Karpas-422 (cell line): Measurements from ENCODE around the gene NRG3. TPM values are rescaled to one million over a fixed set of nuclear protein-coding genes. Genes with fewer than 3 reads are reported as not detected.
A peak's percentile ranks its signal among the peaks of the same experiment; 100 is the strongest.

ENCODE experiments used
- DNase-seq: peaks from one replicate; pipeline ENCODE4 v3.0.0-alpha.2; 2015
- H2AFZ ChIP-seq: fragments of 200-600 bp; sonication (generic); 2 replicates; pipeline ENCODE4 v1.6.1; 2014; ENCODE audit warnings: antibody characterized with exemption, low read length, mixed read lengths
- H3K27ac ChIP-seq: fragments of 200-600 bp; sonication (generic); 2 replicates; pipeline ENCODE4 v1.5.1; 2014; ENCODE audit warnings: mild to moderate bottlenecking, low read length, moderate library complexity
- H3K27me3 ChIP-seq: fragments of 200-600 bp; sonication (generic); 2 replicates; pipeline ENCODE4 v1.6.1; 2014; ENCODE audit warnings: low read length, mixed read lengths
- H3K36me3 ChIP-seq: fragments of 200-600 bp; sonication (generic); 2 replicates; pipeline ENCODE4 v1.6.1; 2014; ENCODE audit warnings: low read length, mixed read lengths; ENCODE audit not compliant: insufficient read depth
- H3K4me1 ChIP-seq: fragments of 200-600 bp; sonication (generic); 2 replicates; pipeline ENCODE4 v1.6.1; 2014; ENCODE audit warnings: mild to moderate bottlenecking, low read length, mixed read lengths
- H3K4me2 ChIP-seq: fragments of 200-600 bp; sonication (generic); 2 replicates; pipeline ENCODE4 v1.6.1; 2014; ENCODE audit warnings: low read length, low read depth, mild to moderate bottlenecking; ENCODE audit not compliant: poor library complexity, severe bottlenecking
- H3K4me3 ChIP-seq: fragments of 200-600 bp; sonication (generic); 2 replicates; pipeline ENCODE4 v1.5.1; 2014; ENCODE audit warnings: mild to moderate bottlenecking, antibody characterized with exemption, low read length, mixed read lengths
- H3K79me2 ChIP-seq: fragments of 200-600 bp; sonication (generic); 2 replicates; pipeline ENCODE4 v1.6.1; 2014; ENCODE audit warnings: mild to moderate bottlenecking, low read length, mixed read lengths
- H3K9ac ChIP-seq: fragments of 200-600 bp; sonication (generic); 2 replicates; pipeline ENCODE4 v1.6.0; 2014; ENCODE audit warnings: low read length
- H3K9me2 ChIP-seq: fragments of 200-600 bp; sonication (generic), shearing (Covaris generic); replicated peaks from 2 replicates; pipeline ENCODE4 v1.6.0; 2014; ENCODE audit warnings: mild to moderate bottlenecking, low read length, moderate library complexity; ENCODE audit not compliant: insufficient read depth
- H3K9me3 ChIP-seq: fragments of 300-700, 200-600 bp; sonication (generic); 2 replicates; pipeline ENCODE4 v1.6.1; 2014; ENCODE audit warnings: low read length, mixed read lengths
- H4K20me1 ChIP-seq: fragments of 200-600 bp; sonication (generic); 2 replicates; pipeline ENCODE4 v1.6.1; 2014; ENCODE audit warnings: mild to moderate bottlenecking, antibody characterized with exemption, low read length, low read depth; ENCODE audit not compliant: insufficient read depth
- total RNA-seq: library from RNA; depleted of rRNA; stranded (reverse); fragments of >200 nt; shearing (Covaris generic); gene quantifications from 2 replicates; pipeline ENCODE4 v1.2.3, GENCODE V29; 2014; ENCODE audit warnings: low replicate concordance

NRG3 gene
- total RNA-seq, 1 experiment from 2014 or later, result not detected

DNA sequence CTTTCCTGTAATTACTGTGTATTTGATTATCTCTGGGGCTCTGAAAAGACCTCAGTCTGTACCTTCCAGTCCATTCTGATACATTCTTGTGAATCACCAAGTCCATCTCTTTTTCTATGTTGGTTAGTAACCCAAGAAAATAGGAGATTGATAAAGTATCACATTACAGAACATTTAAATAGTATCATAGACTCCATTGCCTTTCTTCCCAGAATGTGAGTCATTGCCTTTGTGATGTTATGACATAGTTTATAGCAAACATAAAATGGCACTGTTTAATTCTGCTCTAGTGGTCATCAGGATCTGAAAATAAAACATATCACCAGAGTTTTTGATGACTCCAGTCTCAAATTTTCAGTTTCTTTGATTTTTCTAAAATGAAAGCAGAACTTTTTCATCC lies 78.4 kb downstream of the NRG3 start:
- H3K9me3 ChIP-seq, result no peaks in the 10 kb centered on the region
- H2AFZ ChIP-seq, result no peak overlapping the region
- no peaks in the 10 kb centered on the region for H3K79me2 ChIP-seq
- H3K27me3 ChIP-seq, result no peaks in the 10 kb centered on the region
- no peak overlapping the region for H3K4me2 ChIP-seq
- no peak overlapping the region for H3K9ac ChIP-seq
- no peak overlapping the region for H3K27ac ChIP-seq
- DNase-seq, result no peak
- H3K4me1 ChIP-seq, result no peaks in the 10 kb centered on the region
- no peaks in the 10 kb centered on the region for H3K9me2 ChIP-seq
- no peaks in the 10 kb centered on the region for H4K20me1 ChIP-seq
- H3K4me3 ChIP-seq, result no peak overlapping the region
- H3K36me3 ChIP-seq, result no peaks in the 10 kb centered on the region

DNA sequence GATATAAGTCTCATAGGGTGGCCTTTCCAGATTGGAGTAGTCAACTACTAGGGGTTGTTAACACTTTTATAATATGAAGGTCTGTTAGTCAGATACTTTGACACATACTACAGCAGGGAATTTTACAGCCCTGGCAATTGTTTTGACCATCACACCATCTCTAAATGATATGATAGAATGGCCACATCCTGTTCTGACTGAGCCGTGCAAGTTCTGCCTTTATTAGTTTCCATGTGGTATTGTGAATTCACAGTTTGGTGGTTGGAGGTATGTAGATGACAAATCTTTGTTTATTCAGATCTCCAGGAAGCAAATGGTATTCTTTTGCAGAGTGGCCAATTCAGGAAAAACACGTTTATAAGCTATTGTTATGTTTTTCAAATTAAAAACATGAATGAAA lies 83.0 kb downstream of the NRG3 start:
- no peak for DNase-seq
- Histone ChIP-seq H3K4me3 (no peak overlapping the region), H3K9ac (no peak overlapping the region), H3K79me2 (no peaks in the 10 kb centered on the region), H3K27me3 (no peaks in the 10 kb centered on the region), H3K9me3 (peaks cover 3% of the 10 kb centered on the region; the same call in 1 of the 2 replicates), H3K27ac (no peak overlapping the region), H2AFZ (no peak overlapping the region), H3K4me1 (no peaks in the 10 kb centered on the region), H3K36me3 (no peaks in the 10 kb centered on the region), H3K9me2 (no peaks in the 10 kb centered on the region), H4K20me1 (no peaks in the 10 kb centered on the region), H3K4me2 (no peak overlapping the region)

DNA sequence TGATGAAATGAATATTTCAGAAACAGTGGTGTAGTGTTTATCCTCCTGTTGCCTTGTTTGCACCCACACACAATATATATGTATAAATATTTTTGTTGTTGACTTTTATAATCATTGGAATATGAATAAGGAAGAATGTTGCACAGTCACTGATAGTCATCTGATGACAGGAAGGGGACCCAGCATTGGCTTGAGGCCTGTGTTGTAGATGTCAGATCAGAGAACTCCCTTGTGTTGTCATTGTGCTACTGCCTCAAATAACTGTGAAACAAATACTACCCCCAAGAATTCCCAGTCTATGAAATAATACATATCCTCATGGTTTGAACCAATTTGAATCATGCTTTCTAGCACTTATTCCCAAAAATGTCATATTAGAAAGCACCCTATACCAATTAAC lies 84.0 kb downstream of the NRG3 start:
- H3K4me1 ChIP-seq, result no peaks in the 10 kb centered on the region
- H3K9ac ChIP-seq, result no peak overlapping the region
- H3K9me2 ChIP-seq, result no peaks in the 10 kb centered on the region
- no peaks in the 10 kb centered on the region for H3K27me3 ChIP-seq
- no peaks in the 10 kb centered on the region for H3K79me2 ChIP-seq
- H2AFZ ChIP-seq, result no peak overlapping the region
- peaks cover 3% of the 10 kb centered on the region; the same call in 1 of the 2 replicates for H3K9me3 ChIP-seq
- no peak for DNase-seq
- H3K27ac ChIP-seq, result no peak overlapping the region
- H3K36me3 ChIP-seq, result no peaks in the 10 kb centered on the region
- H3K4me3 ChIP-seq, result no peak overlapping the region
- no peaks in the 10 kb centered on the region for H4K20me1 ChIP-seq
- H3K4me2 ChIP-seq, result no peak overlapping the region

DNA sequence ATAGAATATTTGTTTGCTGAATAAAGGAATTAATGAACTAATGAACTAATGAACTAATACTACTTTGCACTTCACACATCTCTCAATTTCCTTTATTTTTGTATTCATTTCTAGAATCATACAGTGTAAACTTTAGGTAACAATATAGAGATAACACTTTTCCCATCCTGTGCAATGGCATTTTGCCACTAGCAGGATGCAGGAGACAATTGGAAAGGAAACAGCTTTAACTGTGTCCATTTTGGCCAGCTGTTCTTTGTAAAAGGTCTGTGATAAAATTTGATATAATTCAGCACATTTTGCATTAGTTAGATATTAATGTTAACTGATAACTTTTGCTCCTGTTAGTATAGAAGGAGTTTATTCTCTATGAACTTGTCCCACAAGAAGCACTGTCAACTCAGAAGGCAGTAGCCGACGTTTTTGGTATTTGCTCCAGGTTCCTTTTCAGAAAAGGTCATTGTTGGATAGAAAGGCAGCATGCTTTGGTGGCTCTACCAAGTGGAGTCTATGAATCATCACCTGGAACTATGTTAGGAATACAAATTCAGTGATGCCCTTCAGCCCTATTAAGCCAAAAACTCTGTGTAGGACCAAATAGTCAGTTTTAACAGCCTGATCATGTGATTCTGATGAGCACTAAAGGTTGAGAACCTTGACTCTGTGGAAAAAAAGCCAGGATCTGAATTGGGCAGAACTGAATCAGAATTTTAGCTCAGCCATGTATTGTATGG lies 86.6 kb downstream of the NRG3 start:
- H3K9me2 ChIP-seq, result no peaks in the 10 kb centered on the region
- H3K27me3 ChIP-seq, result no peaks in the 10 kb centered on the region
- H3K4me3 ChIP-seq, result no peak overlapping the region
- H4K20me1 ChIP-seq, result no peaks in the 10 kb centered on the region
- H3K27ac ChIP-seq, result no peak overlapping the region
- no peak overlapping the region for H3K9ac ChIP-seq
- H3K4me1 ChIP-seq, result no peaks in the 10 kb centered on the region
- H3K36me3 ChIP-seq, result no peaks in the 10 kb centered on the region
- H3K4me2 ChIP-seq, result no peak overlapping the region
- DNase-seq, result no peak
- no peaks in the 10 kb centered on the region for H3K79me2 ChIP-seq
- H3K9me3 ChIP-seq, result peaks cover 3% of the 10 kb centered on the region
- H2AFZ ChIP-seq, result no peak overlapping the region

DNA sequence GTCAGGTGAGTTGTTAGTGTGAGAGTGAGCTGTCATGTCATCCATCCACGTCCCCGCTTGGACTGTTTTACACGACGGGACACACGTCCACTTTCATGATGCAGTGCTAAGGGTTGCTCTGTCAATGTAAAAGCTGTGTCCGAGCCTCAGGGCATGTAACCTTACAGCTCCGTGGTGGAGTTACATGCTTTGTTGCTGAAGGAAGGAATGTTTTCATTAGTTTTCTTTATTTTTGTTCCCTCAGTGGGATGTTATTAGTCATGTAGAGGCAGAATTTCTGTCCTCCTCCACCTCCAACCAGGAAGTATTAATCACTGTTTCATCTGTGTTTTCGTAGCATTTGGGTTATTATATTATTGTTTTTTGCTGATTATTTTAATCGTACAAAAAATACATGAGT lies 88.6 kb downstream of the NRG3 start:
- Histone ChIP-seq H3K4me1 (no peaks in the 10 kb centered on the region), H3K4me3 (no peak overlapping the region), H3K9ac (no peak overlapping the region), H2AFZ (no peak overlapping the region), H4K20me1 (no peaks in the 10 kb centered on the region), H3K27me3 (no peaks in the 10 kb centered on the region), H3K9me3 (peaks cover 3% of the 10 kb centered on the region), H3K9me2 (no peaks in the 10 kb centered on the region), H3K36me3 (no peaks in the 10 kb centered on the region), H3K27ac (no peak overlapping the region), H3K4me2 (no peak overlapping the region), H3K79me2 (no peaks in the 10 kb centered on the region)
- DNase-seq, result no peak

DNA sequence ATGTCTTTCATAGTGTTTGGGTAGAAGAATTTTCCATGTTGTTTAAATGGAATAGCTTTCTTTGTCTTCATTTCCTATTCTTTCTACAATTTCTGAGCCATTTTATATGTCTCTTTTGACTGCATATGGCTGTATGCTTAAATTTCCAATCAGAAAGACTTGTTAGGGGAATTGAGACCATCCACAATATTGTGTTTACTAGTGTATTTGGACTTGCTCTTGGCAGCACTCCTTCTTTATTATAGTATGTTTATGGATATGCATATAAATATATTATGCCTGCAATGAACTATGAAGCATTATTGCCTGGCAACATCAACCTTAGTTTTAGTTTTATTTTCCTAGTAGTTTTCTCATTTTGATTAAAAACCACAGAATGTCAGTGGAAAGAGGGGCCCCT lies 92.7 kb downstream of the NRG3 start:
- H2AFZ ChIP-seq, result no peak overlapping the region
- H3K27me3 ChIP-seq, result no peaks in the 10 kb centered on the region
- H3K36me3 ChIP-seq, result no peaks in the 10 kb centered on the region
- no peak overlapping the region for H3K4me3 ChIP-seq
- H3K9ac ChIP-seq, result no peak overlapping the region
- H3K79me2 ChIP-seq, result no peaks in the 10 kb centered on the region
- H3K4me1 ChIP-seq, result no peaks in the 10 kb centered on the region
- H3K27ac ChIP-seq, result no peak overlapping the region
- no peak for DNase-seq
- H3K4me2 ChIP-seq, result no peak overlapping the region
- H3K9me2 ChIP-seq, result no peaks in the 10 kb centered on the region
- no peaks in the 10 kb centered on the region for H4K20me1 ChIP-seq
- peaks cover 7% of the 10 kb centered on the region for H3K9me3 ChIP-seq

DNA sequence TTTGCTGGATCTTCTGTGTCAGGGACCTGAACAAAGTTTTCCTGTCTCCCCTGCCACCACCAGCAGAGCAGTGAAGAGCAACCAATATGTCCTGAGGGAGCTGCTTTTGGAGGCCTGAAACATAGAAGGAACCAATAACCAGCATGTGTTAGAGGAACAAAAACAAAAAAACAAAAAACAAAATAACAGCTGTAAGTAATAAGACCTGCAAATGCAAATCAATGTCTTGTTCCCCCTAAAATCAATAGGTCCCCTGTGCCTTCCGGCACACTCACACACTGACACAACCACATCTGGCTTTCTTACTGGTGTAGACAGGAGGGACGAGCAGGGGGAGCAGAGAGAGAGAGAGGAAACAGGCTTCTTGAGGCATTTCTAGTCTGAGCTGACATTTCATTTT lies 94.1 kb downstream of the NRG3 start:
- H3K4me1 ChIP-seq, result no peaks in the 10 kb centered on the region
- no peak overlapping the region for H3K9ac ChIP-seq
- H3K36me3 ChIP-seq, result no peaks in the 10 kb centered on the region
- no peak overlapping the region for H2AFZ ChIP-seq
- no peak overlapping the region for H3K27ac ChIP-seq
- no peak for DNase-seq
- H4K20me1 ChIP-seq, result no peaks in the 10 kb centered on the region
- H3K4me3 ChIP-seq, result no peak overlapping the region
- no peaks in the 10 kb centered on the region for H3K27me3 ChIP-seq
- no peaks in the 10 kb centered on the region for H3K9me2 ChIP-seq
- H3K9me3 ChIP-seq, result peaks cover 6% of the 10 kb centered on the region
- no peak overlapping the region for H3K4me2 ChIP-seq
- no peaks in the 10 kb centered on the region for H3K79me2 ChIP-seq

DNA sequence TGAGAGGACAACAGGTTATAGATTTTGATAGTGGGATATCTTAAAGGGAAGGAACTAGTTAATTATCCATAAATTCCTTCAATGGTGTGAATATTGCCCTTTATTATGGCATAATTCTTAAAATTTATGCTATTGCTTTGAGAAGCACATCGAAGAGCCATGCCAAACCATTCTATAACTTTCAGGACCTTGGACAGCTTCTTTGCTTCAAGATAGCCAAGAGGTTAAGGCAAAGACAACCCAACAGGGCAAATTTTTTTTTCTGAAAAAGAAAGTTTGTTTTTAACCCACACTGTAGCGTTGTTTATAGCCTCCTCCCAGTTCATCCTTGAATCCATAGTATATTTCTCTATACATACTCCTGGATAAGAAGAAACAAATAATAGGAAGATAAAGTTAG lies 103.2 kb downstream of the NRG3 start:
- DNase-seq, result peak; percentile 72

More for the DNA sequence above, 103.2 kb downstream of the NRG3 start:
- H3K4me2 ChIP-seq, result no peak overlapping the region
- no peaks in the 10 kb centered on the region for H3K9me2 ChIP-seq
- no peak overlapping the region for H3K27ac ChIP-seq
- H4K20me1 ChIP-seq, result no peaks in the 10 kb centered on the region
- H3K4me3 ChIP-seq, result no peak overlapping the region
- no peaks in the 10 kb centered on the region for H3K36me3 ChIP-seq
- H3K9ac ChIP-seq, result no peak overlapping the region
- H3K4me1 ChIP-seq, result no peaks in the 10 kb centered on the region
- H3K9me3 ChIP-seq, result peaks cover 6% of the 10 kb centered on the region; the same call in 1 of the 2 replicates
- H2AFZ ChIP-seq, result no peak overlapping the region
- H3K27me3 ChIP-seq, result no peaks in the 10 kb centered on the region
- H3K79me2 ChIP-seq, result no peaks in the 10 kb centered on the region
